ENCODE data around the gene SCN4A.
A peak's percentile ranks its signal among the peaks of the same experiment; 100 is the strongest.
"Not testable (repeated sequence)": the region's sequence is repeated elsewhere in the genome, so short reads cannot be mapped to it uniquely, and the experiment has no call there.

SCN4A gene

GRCh38 chr17:63984651-63985386 is 12.1 kb upstream of the SCN4A start:
- DNase-seq: peak; percentile 77

GRCh38 chr17:63984236-63984635 is 11.5 kb upstream of the SCN4A start:
- DNase-seq: no peak

- no peak for DNase-seq
Measured at GRCh38 chr17:63983320-63983719, 10.6 kb upstream of the SCN4A start.

- not testable (repeated sequence) for DNase-seq
Measured at GRCh38 chr17:63982641-63983040, 9.9 kb upstream of the SCN4A start.

GRCh38 chr17:63978272-63979200 is 5.8 kb upstream of the SCN4A start:
- DNase-seq: no peak

- DNase-seq: no peak
Measured at GRCh38 chr17:63976702-63977101, 4.0 kb upstream of the SCN4A start.

- no peak for DNase-seq
Measured at GRCh38 chr17:63975541-63976092, 2.9 kb upstream of the SCN4A start.

- no peak for DNase-seq
Measured at GRCh38 chr17:63974594-63975192, 2.0 kb upstream of the SCN4A start.

- DNase-seq: no peak
Measured at GRCh38 chr17:63973930-63974593, 1.3 kb upstream of the SCN4A start.

GRCh38 chr17:63973247-63973646 is 529 bp upstream of the SCN4A start:
- DNase-seq: no peak

GRCh38 chr17:63969278-63969677 is 3.4 kb downstream of the SCN4A start:
- no peak for DNase-seq

- no peak for DNase-seq
Measured at GRCh38 chr17:63967953-63968352, 4.8 kb downstream of the SCN4A start.

GRCh38 chr17:63966646-63967264 is 6.0 kb downstream of the SCN4A start:
- no peak for DNase-seq

GRCh38 chr17:63963123-63963522 is 9.6 kb downstream of the SCN4A start:
- DNase-seq: no peak

- no peak for DNase-seq
Measured at GRCh38 chr17:63962298-63962744, 10.4 kb downstream of the SCN4A start.

GRCh38 chr17:63961355-63962212 is 11.1 kb downstream of the SCN4A start:
- peak; percentile 76 for DNase-seq

- no peak for DNase-seq
Measured at GRCh38 chr17:63960430-63960829, 12.3 kb downstream of the SCN4A start.

- no peak for DNase-seq
Measured at GRCh38 chr17:63960006-63960405, 12.7 kb downstream of the SCN4A start.

- DNase-seq: no peak
Measured at GRCh38 chr17:63956296-63956920, 16.3 kb downstream of the SCN4A start.

GRCh38 chr17:63955791-63956190 is 16.9 kb downstream of the SCN4A start:
- no peak for DNase-seq

- DNase-seq: no peak
Measured at GRCh38 chr17:63955232-63955631, 17.5 kb downstream of the SCN4A start.
